SK-N-SH (cell line): ENCODE data around the gene ETAA1.

Experiments used
- CTCF ChIP-seq: fragments of 200-600 bp; sonication (generic); IDR thresholded peaks from 2 replicates; pipeline ENCODE4 v1.6.1; 2017; ENCODE audit warnings: antibody characterized with exemption, mild to moderate bottlenecking, moderate library complexity
- ELF1 ChIP-seq: IDR thresholded peaks from 2 replicates; pipeline ENCODE4 v1.4.0; 2012
- EP300 ChIP-seq, 2 experiments: IDR thresholded peaks; 2 replicates each; pipeline versions ENCODE4 v1.4.0 to v1.6.1; 2012; ENCODE audit warnings: borderline replicate concordance in 1 of 2, low read depth in 1 of 2, low read length in 1 of 2
- FOSL2 ChIP-seq: IDR thresholded peaks from 2 replicates; pipeline ENCODE4 v1.4.0; 2012; ENCODE audit warnings: low read depth, mild to moderate bottlenecking, moderate library complexity, borderline replicate concordance
- FOXM1 ChIP-seq: IDR thresholded peaks from 2 replicates; pipeline ENCODE4 v1.4.0; 2012; ENCODE audit warnings: low read depth, mild to moderate bottlenecking
- JUND ChIP-seq: IDR thresholded peaks from 2 replicates; pipeline ENCODE4 v1.4.0; 2012
- MAX ChIP-seq: IDR thresholded peaks from 2 replicates; pipeline ENCODE4 v1.4.0; 2012; ENCODE audit warnings: low read depth
- REST ChIP-seq: IDR thresholded peaks from 2 replicates; pipeline ENCODE4 v1.6.1; 2012; ENCODE audit warnings: mild to moderate bottlenecking, low read depth, low read length, moderate library complexity
- RFX5 ChIP-seq: IDR thresholded peaks from 2 replicates; pipeline ENCODE4 v1.6.1; 2012; ENCODE audit warnings: mild to moderate bottlenecking, improper control_type of control experiment, low read length
- RXRA ChIP-seq: IDR thresholded peaks from 2 replicates; pipeline ENCODE4 v1.4.0; 2012; ENCODE audit warnings: low read depth, mild to moderate bottlenecking, borderline replicate concordance
- SMC3 ChIP-seq: IDR thresholded peaks from 2 replicates; pipeline ENCODE4 v1.6.1; 2012; ENCODE audit warnings: low read depth, low read length, improper control_type of control experiment
- TAF1 ChIP-seq: IDR thresholded peaks from 2 replicates; pipeline ENCODE4 v1.6.1; 2012; ENCODE audit warnings: low read depth, mild to moderate bottlenecking, low read length, moderate library complexity, borderline replicate concordance
- TF ChIP-seq, protein P1 (sequence below): fragments of 150-350 bp; IDR thresholded peaks from 2 replicates; pipeline ENCODE4 v1.6.1; 2017; ENCODE audit warnings: antibody characterized with exemption, low read length, low read depth, borderline replicate concordance

DNA sequence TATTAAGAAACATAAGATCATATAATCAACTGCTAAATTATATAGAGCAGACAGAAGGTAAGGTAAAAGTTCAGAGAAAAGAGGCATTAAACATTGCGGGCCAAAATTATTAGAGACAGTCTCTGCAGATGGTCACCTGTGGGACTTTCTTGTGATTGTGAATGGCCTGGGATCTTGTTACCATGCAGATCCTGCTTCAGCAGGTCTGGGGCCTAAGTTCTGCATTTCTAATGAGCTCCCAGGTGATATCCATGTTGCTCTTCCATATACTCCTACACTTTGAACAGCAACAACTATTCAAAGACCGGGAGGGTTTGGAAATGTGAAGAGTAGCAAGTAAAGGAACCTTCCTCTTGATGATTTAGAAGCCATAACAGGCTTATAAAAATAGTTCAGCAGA lies 8.5 kb upstream of the ETAA1 start:
- TF ChIP-seq RFX5 (no peak), CTCF (no peak), MAX (no peak), EP300 (IDR thresholded peaks at IDR 0.05; ENCODE audit: borderline replicate concordance in 1 of 2, low read depth in 1 of 2, low read length in 1 of 2) (no peak), JUND (no peak), REST (no peak), ELF1 (no peak), TAF1 (no peak), SMC3 (no peak), RXRA (no peak), FOXM1 (no peak), FOSL2 (no peak)
- TF ChIP-seq, protein P1, sequence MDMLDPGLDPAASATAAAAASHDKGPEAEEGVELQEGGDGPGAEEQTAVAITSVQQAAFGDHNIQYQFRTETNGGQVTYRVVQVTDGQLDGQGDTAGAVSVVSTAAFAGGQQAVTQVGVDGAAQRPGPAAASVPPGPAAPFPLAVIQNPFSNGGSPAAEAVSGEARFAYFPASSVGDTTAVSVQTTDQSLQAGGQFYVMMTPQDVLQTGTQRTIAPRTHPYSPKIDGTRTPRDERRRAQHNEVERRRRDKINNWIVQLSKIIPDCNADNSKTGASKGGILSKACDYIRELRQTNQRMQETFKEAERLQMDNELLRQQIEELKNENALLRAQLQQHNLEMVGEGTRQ: no peak
